ENCODE data around the gene UCP3.

Gene UCP3

GRCh38 chr11:73958521-73959141 lies 50.3 kb downstream of the UCP3 start:
- no peak for DNase-seq (ENCODE audit: extremely low read depth in 1 of 2, low read depth in 1 of 2)

- DNase-seq (ENCODE audit: extremely low read depth in 1 of 2, low read depth in 1 of 2): no peak
Observed at GRCh38 chr11:73957654-73958361, 51.1 kb downstream of the UCP3 start.

- no peak for DNase-seq (ENCODE audit: extremely low read depth in 1 of 2, low read depth in 1 of 2)
Observed at GRCh38 chr11:73956876-73957653, 51.8 kb downstream of the UCP3 start.

- DNase-seq (ENCODE audit: extremely low read depth in 1 of 2, low read depth in 1 of 2): no peak
Observed at GRCh38 chr11:73951797-73952196, 57.1 kb downstream of the UCP3 start.

- no peak for DNase-seq (ENCODE audit: extremely low read depth in 1 of 2, low read depth in 1 of 2)
Observed at GRCh38 chr11:73950869-73951710, 57.8 kb downstream of the UCP3 start, which contains the start of gene DNAJB13. Gene DNAJB13, plus strand, starts transcription at chr11:73951026. Its CDS starts 44 bp downstream, at chr11:73951070.

Measured in stimulated activated CD8-positive, alpha-beta memory T cell treated with anti-CD3 and anti-CD28 coated beads, Interleukin-7, amount 100 ng/mL, for 48 hours (primary cell).